Cardiac ventricle fibroblast (primary cell): Measurements from ENCODE around the gene HYAL4. TPM values are rescaled to one million over a fixed set of nuclear protein-coding genes. Genes with fewer than 3 reads are reported as not detected.

Experiments used
- total RNA-seq: library from RNA; depleted of rRNA; stranded (reverse); fragments of >200 nt; gene quantifications from 2 replicates; pipeline ENCODE4 v1.2.3, GENCODE V29; 2015

The HYAL4 gene
- total RNA-seq, result not detected in 2 replicates

GRCh38 chr7:123844712-123845219, at the start of gene HYAL4:
HYAL4 (plus strand) TSS chr7:123845169; CDS start chr7:123868274, 23,105 bp downstream.

GRCh38 chr7:123924941-123925340, 80.0 kb downstream of the HYAL4 start, which contains the start of gene SPAM1:
SPAM1 (plus strand) TSS chr7:123925241; CDS start chr7:123953571, 28,330 bp downstream.

Other genes starting within 250 kb of the HYAL4 start
- not detected in 2 replicates for gene ASB15, start 243.3 kb upstream of the HYAL4 start, total RNA-seq
- gene LMOD2, start 189.3 kb upstream of the HYAL4 start, total RNA-seq, result not detected in 2 replicates
- gene WASL, start 96.2 kb upstream of the HYAL4 start, total RNA-seq, result 29.5 and 34.0 TPM in 2 replicates
- not detected in 2 replicates for gene SPAM1, start 80.1 kb downstream of the HYAL4 start, total RNA-seq
- 7.6 and 9.2 TPM in 2 replicates for gene TMEM229A, start 187.9 kb downstream of the HYAL4 start, total RNA-seq